ENCODE measurements around the gene YTHDF1.

YTHDF1 gene

GRCh38 chr20:63255931-63256704 lies 40.2 kb upstream of the YTHDF1 start:
- DNase-seq (ENCODE audit: low read depth) = no peak
- TF ChIP-seq CTCF (IDR thresholded peaks at IDR 0.05; ENCODE audit: low read depth, low read length) (no peak), MYC (IDR thresholded peaks at IDR 0.05; ENCODE audit: low read depth, low read length) (no peak), MAX (IDR thresholded peaks at IDR 0.05; ENCODE audit: low read depth, low read length) (no peak), POLR2A (IDR thresholded peaks at IDR 0.05; ENCODE audit: extremely low read depth, insufficient read length) (no peak)
- no peak overlapping the region for H3K4me3 ChIP-seq (ENCODE audit: low read depth, low read length)

GRCh38 chr20:63254606-63255384 lies 38.9 kb upstream of the YTHDF1 start:
- DNase-seq (ENCODE audit: low read depth) = no peak
- H3K4me3 ChIP-seq (ENCODE audit: low read depth, low read length) = no peak overlapping the region
- no peak for TF ChIP-seq MYC (IDR thresholded peaks at IDR 0.05; ENCODE audit: low read depth, low read length)
- no peak for TF ChIP-seq MAX (IDR thresholded peaks at IDR 0.05; ENCODE audit: low read depth, low read length)
- no peak for TF ChIP-seq CTCF (IDR thresholded peaks at IDR 0.05; ENCODE audit: low read depth, low read length)
- no peak for TF ChIP-seq POLR2A (IDR thresholded peaks at IDR 0.05; ENCODE audit: extremely low read depth, insufficient read length)

- TF ChIP-seq MAX (IDR thresholded peaks at IDR 0.05; ENCODE audit: low read depth, low read length) (no peak), MYC (IDR thresholded peaks at IDR 0.05; ENCODE audit: low read depth, low read length) (no peak), CTCF (IDR thresholded peaks at IDR 0.05; ENCODE audit: low read depth, low read length) (no peak), POLR2A (IDR thresholded peaks at IDR 0.05; ENCODE audit: extremely low read depth, insufficient read length) (no peak)
- no peak within 1 kb of the TSS for H3K4me3 ChIP-seq (ENCODE audit: low read depth, low read length)
- DNase-seq (ENCODE audit: low read depth) = no peak
These were observed 38.3 kb upstream of the YTHDF1 start, which contains the start of gene NKAIN4 for GRCh38 chr20:63254232-63254605. TSS of gene NKAIN4 (minus strand) at chr20:63254463. CDS start at chr20:63254450, 13 bp downstream.

GRCh38 chr20:63253438-63254231 lies 37.7 kb upstream of the YTHDF1 start:
- DNase-seq (ENCODE audit: low read depth) = no peak
- TF ChIP-seq CTCF (IDR thresholded peaks at IDR 0.05; ENCODE audit: low read depth, low read length) (no peak), MYC (IDR thresholded peaks at IDR 0.05; ENCODE audit: low read depth, low read length) (no peak), POLR2A (IDR thresholded peaks at IDR 0.05; ENCODE audit: extremely low read depth, insufficient read length) (no peak), MAX (IDR thresholded peaks at IDR 0.05; ENCODE audit: low read depth, low read length) (no peak)
- H3K4me3 ChIP-seq (ENCODE audit: low read depth, low read length) = no peak overlapping the region

- TF ChIP-seq POLR2A (IDR thresholded peaks at IDR 0.05; ENCODE audit: extremely low read depth, insufficient read length) = no peak
- TF ChIP-seq CTCF (IDR thresholded peaks at IDR 0.05; ENCODE audit: low read depth, low read length) = no peak
- TF ChIP-seq MYC (IDR thresholded peaks at IDR 0.05; ENCODE audit: low read depth, low read length) = no peak
- no peak for DNase-seq (ENCODE audit: low read depth)
- no peak overlapping the region for H3K4me3 ChIP-seq (ENCODE audit: low read depth, low read length)
These were observed 37.1 kb upstream of the YTHDF1 start for GRCh38 chr20:63253065-63253437.

Measured in NB4 (cell line).